Neutrophil (primary cell): ENCODE data around the gene CFAP52.
"Not testable (repeated sequence)": the region's sequence is repeated elsewhere in the genome, so short reads cannot be mapped to it uniquely, and the experiment has no call there.

Experiments used
- H3K27ac ChIP-seq: fragments of 200-600 bp; sonication (generic); 2 replicates; pipeline ENCODE4 v1.5.1; 2016; ENCODE audit warnings: mild to moderate bottlenecking, moderate library complexity
- H3K27me3 ChIP-seq: fragments of 200-600 bp; sonication (generic); 2 replicates; pipeline ENCODE4 v1.6.0; 2016; ENCODE audit warnings: mild to moderate bottlenecking
- H3K36me3 ChIP-seq: fragments of 200-600 bp; sonication (generic); 2 replicates; pipeline ENCODE4 v1.5.1; 2017
- H3K4me1 ChIP-seq, 2 experiments: fragments of 200-600 bp in 1 of 2; sonication (generic) in 1 of 2; 1 replicate in 1 of 2; 2 replicates in 1 of 2; pipeline versions ENCODE4 v1.5.1 to v1.6.1; 2013 to 2016; ENCODE audit warnings: low read depth in 1 of 2, low read length in 1 of 2, mild to moderate bottlenecking in 1 of 2, moderate library complexity in 1 of 2; ENCODE audit not compliant: control insufficient read depth in 1 of 2, insufficient read depth in 1 of 2
- H3K4me3 ChIP-seq, 2 experiments: fragments of 200-600 bp in 1 of 2; sonication (generic) in 1 of 2; 1 replicate in 1 of 2; 2 replicates in 1 of 2; pipeline ENCODE4 v1.5.1; 2013 to 2016; ENCODE audit warnings: low read depth in 1 of 2, low read length in 1 of 2, mild to moderate bottlenecking in 1 of 2, moderate library complexity in 1 of 2
- H3K9me3 ChIP-seq: fragments of 200-600 bp; sonication (generic); 2 replicates; pipeline ENCODE4 v1.5.1; 2016
- CTCF ChIP-seq: fragments of 200-600 bp; sonication (generic); IDR thresholded peaks from 2 replicates; pipeline ENCODE4 v1.5.1; 2016; ENCODE audit warnings: antibody characterized with exemption

CFAP52 gene

GRCh38 chr17:9658593-9659211 is 82.3 kb downstream of the CFAP52 start:
- TF ChIP-seq CTCF, result no peak
- Histone ChIP-seq H3K9me3 (no peaks in the 10 kb centered on the region), H3K27ac (no peak overlapping the region), H3K4me1 (no peaks in the 10 kb centered on the region), H3K27me3 (no peaks in the 10 kb centered on the region), H3K4me3 (no peak overlapping the region), H3K36me3 (no peaks in the 10 kb centered on the region)

GRCh38 chr17:9661027-9661426 is 84.6 kb downstream of the CFAP52 start:
- Histone ChIP-seq H3K9me3 (no peaks in the 10 kb centered on the region), H3K36me3 (no peaks in the 10 kb centered on the region), H3K27ac (no peak overlapping the region), H3K4me3 (no peak overlapping the region), H3K4me1 (no peaks in the 10 kb centered on the region), H3K27me3 (peaks cover 7% of the 10 kb centered on the region)
- no peak for TF ChIP-seq CTCF

GRCh38 chr17:9663511-9663910 is 87.1 kb downstream of the CFAP52 start:
- not testable (repeated sequence) for H3K9me3 ChIP-seq, H3K4me1 ChIP-seq, H3K27ac ChIP-seq, H3K36me3 ChIP-seq, H3K4me3 ChIP-seq
- H3K27me3 ChIP-seq, result peaks cover 23% of the 10 kb centered on the region

GRCh38 chr17:9666461-9667050 is 90.1 kb downstream of the CFAP52 start:
- Histone ChIP-seq H3K4me1 (peaks cover 0 to 15% of the 10 kb centered on the region in 2 experiments), H3K27me3 (peaks cover 51% of the 10 kb centered on the region), H3K4me3 (no peak overlapping the region), H3K9me3 (no peaks in the 10 kb centered on the region), H3K36me3 (no peaks in the 10 kb centered on the region), H3K27ac (no peak overlapping the region)
- TF ChIP-seq CTCF, result no peak

GRCh38 chr17:9668517-9668916 is 92.1 kb downstream of the CFAP52 start:
- H3K27me3 ChIP-seq, result peaks cover 51% of the 10 kb centered on the region
- no peak overlapping the region for H3K4me3 ChIP-seq
- no peak overlapping the region for H3K27ac ChIP-seq
- H3K4me1 ChIP-seq, result peaks cover 0 to 15% of the 10 kb centered on the region in 2 experiments
- no peaks in the 10 kb centered on the region for H3K9me3 ChIP-seq
- no peaks in the 10 kb centered on the region for H3K36me3 ChIP-seq
- no peak for TF ChIP-seq CTCF

- Histone ChIP-seq H3K4me1 (peaks cover 0 to 15% of the 10 kb centered on the region in 2 experiments), H3K36me3 (no peaks in the 10 kb centered on the region), H3K4me3 (no peak overlapping the region), H3K27me3 (peaks cover 51% of the 10 kb centered on the region), H3K9me3 (no peaks in the 10 kb centered on the region), H3K27ac (no peak overlapping the region)
- no peak for TF ChIP-seq CTCF
These were observed 93.1 kb downstream of the CFAP52 start for GRCh38 chr17:9669551-9670008.
